ENCODE data around the gene TRAF2.

TRAF2 gene

GRCh38 chr9:136922540-136922939, 36.2 kb downstream of the TRAF2 start:
- Histone ChIP-seq H3K9me3 (ENCODE audit: control insufficient read depth, insufficient read depth, low read length) (no peaks in the 10 kb centered on the region), H3K4me1 (ENCODE audit: control insufficient read depth, insufficient read depth, low read length) (no peaks in the 10 kb centered on the region), H3K4me3 (ENCODE audit: low read depth, low read length) (no peak overlapping the region), H3K36me3 (ENCODE audit: control insufficient read depth, insufficient read depth, low read length) (peaks cover 73% of the 10 kb centered on the region), H3K9ac (ENCODE audit: low read depth, low read length) (no peak overlapping the region), H3K27ac (ENCODE audit: low read depth, low read length) (no peak overlapping the region), H3K27me3 (ENCODE audit: control insufficient read depth, insufficient read depth, low read length) (no peaks in the 10 kb centered on the region)

GRCh38 chr9:136923881-136924280, 37.6 kb downstream of the TRAF2 start:
- no peak overlapping the region for H3K4me3 ChIP-seq (ENCODE audit: low read depth, low read length)
- no peaks in the 10 kb centered on the region for H3K27me3 ChIP-seq (ENCODE audit: control insufficient read depth, insufficient read depth, low read length)
- peaks cover 83% of the 10 kb centered on the region for H3K36me3 ChIP-seq (ENCODE audit: control insufficient read depth, insufficient read depth, low read length)
- no peaks in the 10 kb centered on the region for H3K4me1 ChIP-seq (ENCODE audit: control insufficient read depth, insufficient read depth, low read length)
- no peak overlapping the region for H3K9ac ChIP-seq (ENCODE audit: low read depth, low read length)
- H3K9me3 ChIP-seq (ENCODE audit: control insufficient read depth, insufficient read depth, low read length), result no peaks in the 10 kb centered on the region
- no peak overlapping the region for H3K27ac ChIP-seq (ENCODE audit: low read depth, low read length)

GRCh38 chr9:136925414-136926153, 39.3 kb downstream of the TRAF2 start:
- H3K9me3 ChIP-seq (ENCODE audit: control insufficient read depth, insufficient read depth, low read length), result no peaks in the 10 kb centered on the region
- no peaks in the 10 kb centered on the region for H3K4me1 ChIP-seq (ENCODE audit: control insufficient read depth, insufficient read depth, low read length)
- no peak overlapping the region for H3K27ac ChIP-seq (ENCODE audit: low read depth, low read length)
- H3K9ac ChIP-seq (ENCODE audit: low read depth, low read length), result no peak overlapping the region
- no peak overlapping the region for H3K4me3 ChIP-seq (ENCODE audit: low read depth, low read length)
- H3K27me3 ChIP-seq (ENCODE audit: control insufficient read depth, insufficient read depth, low read length), result no peaks in the 10 kb centered on the region
- H3K36me3 ChIP-seq (ENCODE audit: control insufficient read depth, insufficient read depth, low read length), result peaks cover 74% of the 10 kb centered on the region

GRCh38 chr9:136926154-136926704, 39.9 kb downstream of the TRAF2 start:
- no peaks in the 10 kb centered on the region for H3K27me3 ChIP-seq (ENCODE audit: control insufficient read depth, insufficient read depth, low read length)
- no peaks in the 10 kb centered on the region for H3K9me3 ChIP-seq (ENCODE audit: control insufficient read depth, insufficient read depth, low read length)
- no peaks in the 10 kb centered on the region for H3K4me1 ChIP-seq (ENCODE audit: control insufficient read depth, insufficient read depth, low read length)
- no peak overlapping the region for H3K27ac ChIP-seq (ENCODE audit: low read depth, low read length)
- peaks cover 68% of the 10 kb centered on the region for H3K36me3 ChIP-seq (ENCODE audit: control insufficient read depth, insufficient read depth, low read length)
- no peak overlapping the region for H3K9ac ChIP-seq (ENCODE audit: low read depth, low read length)
- H3K4me3 ChIP-seq (ENCODE audit: low read depth, low read length), result no peak overlapping the region

- no peak overlapping the region for H3K4me3 ChIP-seq (ENCODE audit: low read depth, low read length)
- no peak overlapping the region for H3K9ac ChIP-seq (ENCODE audit: low read depth, low read length)
- H3K36me3 ChIP-seq (ENCODE audit: control insufficient read depth, insufficient read depth, low read length), result peaks cover 64% of the 10 kb centered on the region
- no peak overlapping the region for H3K27ac ChIP-seq (ENCODE audit: low read depth, low read length)
- no peaks in the 10 kb centered on the region for H3K9me3 ChIP-seq (ENCODE audit: control insufficient read depth, insufficient read depth, low read length)
- no peaks in the 10 kb centered on the region for H3K4me1 ChIP-seq (ENCODE audit: control insufficient read depth, insufficient read depth, low read length)
- no peaks in the 10 kb centered on the region for H3K27me3 ChIP-seq (ENCODE audit: control insufficient read depth, insufficient read depth, low read length)
These were observed 40.4 kb downstream of the TRAF2 start for GRCh38 chr9:136926749-136927148.

GRCh38 chr9:136927343-136928271, 41.3 kb downstream of the TRAF2 start:
- peaks cover 58% of the 10 kb centered on the region for H3K36me3 ChIP-seq (ENCODE audit: control insufficient read depth, insufficient read depth, low read length)
- H3K9me3 ChIP-seq (ENCODE audit: control insufficient read depth, insufficient read depth, low read length), result no peaks in the 10 kb centered on the region
- no peak overlapping the region for H3K9ac ChIP-seq (ENCODE audit: low read depth, low read length)
- no peaks in the 10 kb centered on the region for H3K27me3 ChIP-seq (ENCODE audit: control insufficient read depth, insufficient read depth, low read length)
- no peaks in the 10 kb centered on the region for H3K4me1 ChIP-seq (ENCODE audit: control insufficient read depth, insufficient read depth, low read length)
- H3K4me3 ChIP-seq (ENCODE audit: low read depth, low read length), result no peak overlapping the region
- no peak overlapping the region for H3K27ac ChIP-seq (ENCODE audit: low read depth, low read length)

- H3K27me3 ChIP-seq (ENCODE audit: control insufficient read depth, insufficient read depth, low read length), result no peaks in the 10 kb centered on the region
- H3K4me3 ChIP-seq (ENCODE audit: low read depth, low read length), result no peak overlapping the region
- H3K9me3 ChIP-seq (ENCODE audit: control insufficient read depth, insufficient read depth, low read length), result no peaks in the 10 kb centered on the region
- peaks cover under 1% of the 10 kb centered on the region; the same call in 1 of the 2 replicates for H3K4me1 ChIP-seq (ENCODE audit: control insufficient read depth, insufficient read depth, low read length)
- no peak overlapping the region for H3K9ac ChIP-seq (ENCODE audit: low read depth, low read length)
- H3K36me3 ChIP-seq (ENCODE audit: control insufficient read depth, insufficient read depth, low read length), result peaks cover 55% of the 10 kb centered on the region
- no peak overlapping the region for H3K27ac ChIP-seq (ENCODE audit: low read depth, low read length)
These were observed 42.3 kb downstream of the TRAF2 start for GRCh38 chr9:136928591-136928990.

GRCh38 chr9:136930014-136930413, 43.7 kb downstream of the TRAF2 start:
- no peak overlapping the region for H3K9ac ChIP-seq (ENCODE audit: low read depth, low read length)
- peaks cover 44% of the 10 kb centered on the region for H3K36me3 ChIP-seq (ENCODE audit: control insufficient read depth, insufficient read depth, low read length)
- H3K9me3 ChIP-seq (ENCODE audit: control insufficient read depth, insufficient read depth, low read length), result no peaks in the 10 kb centered on the region
- H3K4me3 ChIP-seq (ENCODE audit: low read depth, low read length), result no peak overlapping the region
- no peak overlapping the region for H3K27ac ChIP-seq (ENCODE audit: low read depth, low read length)
- peaks cover 5% of the 10 kb centered on the region; the same call in 1 of the 2 replicates for H3K4me1 ChIP-seq (ENCODE audit: control insufficient read depth, insufficient read depth, low read length)
- no peaks in the 10 kb centered on the region for H3K27me3 ChIP-seq (ENCODE audit: control insufficient read depth, insufficient read depth, low read length)

- Histone ChIP-seq H3K4me3 (ENCODE audit: low read depth, low read length) (no peak overlapping the region), H3K9me3 (ENCODE audit: control insufficient read depth, insufficient read depth, low read length) (no peaks in the 10 kb centered on the region), H3K36me3 (ENCODE audit: control insufficient read depth, insufficient read depth, low read length) (peaks cover 29% of the 10 kb centered on the region), H3K27ac (ENCODE audit: low read depth, low read length) (no peak overlapping the region), H3K9ac (ENCODE audit: low read depth, low read length) (no peak overlapping the region), H3K4me1 (ENCODE audit: control insufficient read depth, insufficient read depth, low read length) (peaks cover 5% of the 10 kb centered on the region; the same call in 1 of the 2 replicates), H3K27me3 (ENCODE audit: control insufficient read depth, insufficient read depth, low read length) (no peaks in the 10 kb centered on the region)
These were observed 45.4 kb downstream of the TRAF2 start for GRCh38 chr9:136931611-136932130.

GRCh38 chr9:136934277-136934676, 48.0 kb downstream of the TRAF2 start:
- no peaks in the 10 kb centered on the region for H3K9me3 ChIP-seq (ENCODE audit: control insufficient read depth, insufficient read depth, low read length)
- no peak overlapping the region for H3K27ac ChIP-seq (ENCODE audit: low read depth, low read length)
- H3K4me1 ChIP-seq (ENCODE audit: control insufficient read depth, insufficient read depth, low read length), result peaks cover 5% of the 10 kb centered on the region; the same call in 1 of the 2 replicates
- H3K27me3 ChIP-seq (ENCODE audit: control insufficient read depth, insufficient read depth, low read length), result no peaks in the 10 kb centered on the region
- H3K36me3 ChIP-seq (ENCODE audit: control insufficient read depth, insufficient read depth, low read length), result peaks cover 8% of the 10 kb centered on the region; the same call in 1 of the 2 replicates
- H3K4me3 ChIP-seq (ENCODE audit: low read depth, low read length), result no peak overlapping the region
- no peak overlapping the region for H3K9ac ChIP-seq (ENCODE audit: low read depth, low read length)

All from HUES48 (cell line).